ENCODE data around the gene NEDD8.

Gene NEDD8

GRCh38 chr14:24232121-24232644 lies at the start of gene NEDD8:
TSS of gene NEDD8 (minus strand) at chr14:24232367. CDS start at chr14:24232267, 100 bp downstream.
- peak; percentile 84 for DNase-seq

GRCh38 chr14:24281636-24282035 lies 49.5 kb upstream of the NEDD8 start:
- DNase-seq = no peak

- no peak for DNase-seq
Measured at GRCh38 chr14:24280797-24281460, 48.8 kb upstream of the NEDD8 start.

- DNase-seq = peak; percentile 28
Measured at GRCh38 chr14:24279301-24280186, 47.4 kb upstream of the NEDD8 start.

- no peak for DNase-seq
Measured at GRCh38 chr14:24278424-24278823, 46.3 kb upstream of the NEDD8 start.

DNA sequence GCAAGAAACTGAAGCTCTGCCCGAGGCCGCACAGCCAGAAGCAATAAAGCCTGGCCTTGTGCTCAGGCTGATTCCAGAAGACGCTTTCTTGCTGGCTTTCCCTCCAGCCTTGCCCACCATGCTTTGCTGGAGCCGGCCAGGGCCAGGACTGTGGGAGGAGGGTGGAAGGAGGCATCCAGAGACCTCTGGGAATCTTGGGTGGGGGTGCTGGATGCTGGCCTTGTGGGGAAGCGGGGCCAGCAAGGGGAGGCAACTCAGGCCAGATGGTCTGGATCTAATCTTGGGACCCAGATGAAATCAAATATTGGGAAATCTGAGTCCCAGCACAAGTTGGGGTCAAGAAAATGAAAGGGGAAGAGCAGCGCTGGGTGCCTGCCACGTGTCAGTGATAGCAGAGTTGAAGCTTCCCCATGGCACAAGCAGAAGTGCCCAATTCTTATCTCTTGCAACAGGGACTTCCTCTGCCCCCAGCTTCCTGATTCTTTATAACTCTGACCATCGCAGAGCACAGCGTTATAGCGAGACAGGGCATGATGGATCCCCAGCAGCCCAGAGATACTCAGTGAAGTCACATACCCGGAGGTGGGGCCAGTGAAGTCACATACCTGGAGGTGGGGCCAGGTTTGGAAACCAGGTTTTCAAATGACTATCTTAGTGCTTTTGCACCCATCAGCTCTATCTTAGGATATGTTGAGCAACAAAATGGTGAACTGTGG lies 45.6 kb upstream of the NEDD8 start:
- no peak for DNase-seq

DNA sequence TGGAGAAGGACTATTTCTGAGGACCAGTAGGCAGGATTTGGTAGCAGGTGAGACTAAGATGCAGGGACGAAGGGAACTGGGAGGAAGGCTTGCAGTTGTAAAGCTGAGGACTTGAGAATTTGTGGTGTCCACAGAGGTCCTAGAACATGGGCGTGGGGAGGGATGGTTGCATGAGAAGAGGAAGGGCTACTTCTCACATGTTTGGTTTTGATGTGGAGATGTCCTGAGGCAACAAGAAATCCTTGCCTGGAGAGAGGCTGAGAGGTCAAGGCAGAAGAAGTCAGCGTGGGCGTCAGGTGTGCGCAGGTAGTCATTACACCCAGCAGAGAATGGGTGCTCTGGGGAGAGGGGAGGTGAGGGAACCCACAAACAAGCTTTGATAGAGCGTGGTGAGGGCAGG lies 44.9 kb upstream of the NEDD8 start:
- DNase-seq = no peak

DNA sequence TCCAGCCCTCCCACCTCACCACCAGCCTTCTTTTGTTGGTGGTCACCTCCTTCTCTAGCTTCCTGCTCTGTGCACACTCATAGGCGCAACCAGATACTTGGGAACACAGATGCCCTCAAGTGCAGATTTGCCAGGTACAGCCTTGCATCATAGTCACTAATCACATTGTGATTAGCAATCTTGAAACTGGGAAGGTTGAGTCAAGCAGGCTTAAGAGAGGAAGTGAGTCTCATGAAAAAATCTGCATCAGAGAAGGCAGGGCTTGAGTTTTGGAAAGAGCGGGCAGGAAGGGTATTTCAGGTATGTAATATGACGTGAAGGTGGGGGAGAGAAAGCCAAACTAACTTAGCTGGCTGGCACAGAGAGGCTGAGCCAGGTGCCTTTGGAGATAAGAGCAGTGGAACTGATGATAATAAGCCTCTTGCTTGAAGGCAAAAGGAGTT lies 42.0 kb upstream of the NEDD8 start:
- DNase-seq = no peak

GRCh38 chr14:24273422-24273998 lies 41.3 kb upstream of the NEDD8 start:
- no peak for DNase-seq

- DNase-seq = no peak
Measured at GRCh38 chr14:24272467-24272866, 40.3 kb upstream of the NEDD8 start.

GRCh38 chr14:24271834-24272263 lies 39.7 kb upstream of the NEDD8 start:
- DNase-seq = no peak

DNA sequence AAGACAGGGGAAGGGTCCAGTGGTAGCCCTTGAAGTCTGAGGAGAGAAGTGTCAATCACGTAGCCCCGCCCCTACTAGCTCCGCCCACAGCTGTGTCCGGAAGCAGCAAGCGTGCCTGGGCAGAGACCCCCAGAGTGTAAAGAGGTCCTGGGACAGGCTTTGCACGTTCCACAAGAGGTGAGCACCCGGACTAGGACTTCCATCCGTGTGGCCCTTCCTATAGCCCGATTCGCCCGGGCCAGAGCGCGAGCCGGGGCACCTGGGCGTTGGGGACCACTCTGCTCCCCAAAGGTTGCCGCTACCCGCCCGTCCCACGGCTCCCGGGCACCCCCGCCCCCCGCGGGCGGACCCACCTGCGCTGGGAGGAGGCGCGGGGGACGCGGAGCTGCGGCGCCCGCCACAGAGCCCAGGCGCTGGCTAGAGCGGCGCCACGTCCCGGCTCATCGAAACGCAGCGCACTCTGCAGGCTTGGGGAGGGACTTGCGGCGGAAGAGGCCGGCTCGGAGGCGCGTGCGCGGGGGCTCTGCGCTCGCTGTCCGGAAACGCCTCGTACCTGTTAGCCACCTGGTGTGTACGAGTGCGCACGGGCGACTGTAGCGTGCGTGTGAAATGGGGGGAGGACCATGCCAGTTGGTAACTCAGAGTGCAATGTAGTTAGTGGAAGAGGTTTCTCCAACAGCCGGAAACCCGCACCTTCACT lies 39.1 kb upstream of the NEDD8 start, which contains the start of gene RABGGTA:
Gene RABGGTA, minus strand, starts transcription at position 464 of the 700 bp plus-strand sequence. CDS start 482 bp downstream, outside the sequence.
- peak; percentile 89 for DNase-seq

DNA sequence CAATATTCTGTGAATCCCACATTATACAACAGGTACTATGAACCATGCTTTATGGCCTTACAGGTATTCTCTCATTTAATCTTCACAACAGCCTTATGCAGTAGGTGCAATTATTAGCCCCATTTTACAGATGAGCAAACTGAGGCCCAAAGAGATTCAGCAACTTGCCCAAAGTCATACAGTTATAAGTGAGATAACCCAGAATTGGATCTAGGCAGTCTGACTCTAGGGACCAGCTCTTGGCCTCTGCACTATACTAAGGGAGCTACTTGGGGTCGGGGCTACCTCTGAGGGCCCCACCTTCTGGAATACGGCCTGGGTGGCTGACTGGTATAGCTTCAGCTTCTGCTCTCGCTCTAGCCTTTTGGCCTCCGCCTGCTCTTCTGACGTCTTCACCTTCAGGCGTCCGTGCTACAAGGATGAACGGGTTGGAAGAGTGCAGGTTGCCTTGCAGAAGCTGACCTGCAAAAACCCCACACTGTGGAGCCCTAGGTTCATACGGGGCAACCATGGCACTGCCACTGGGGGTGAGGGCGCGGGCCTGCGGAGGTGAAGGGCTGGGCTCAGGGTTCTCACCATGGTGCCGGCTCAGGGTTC lies 38.5 kb upstream of the NEDD8 start:
- DNase-seq = no peak

DNA sequence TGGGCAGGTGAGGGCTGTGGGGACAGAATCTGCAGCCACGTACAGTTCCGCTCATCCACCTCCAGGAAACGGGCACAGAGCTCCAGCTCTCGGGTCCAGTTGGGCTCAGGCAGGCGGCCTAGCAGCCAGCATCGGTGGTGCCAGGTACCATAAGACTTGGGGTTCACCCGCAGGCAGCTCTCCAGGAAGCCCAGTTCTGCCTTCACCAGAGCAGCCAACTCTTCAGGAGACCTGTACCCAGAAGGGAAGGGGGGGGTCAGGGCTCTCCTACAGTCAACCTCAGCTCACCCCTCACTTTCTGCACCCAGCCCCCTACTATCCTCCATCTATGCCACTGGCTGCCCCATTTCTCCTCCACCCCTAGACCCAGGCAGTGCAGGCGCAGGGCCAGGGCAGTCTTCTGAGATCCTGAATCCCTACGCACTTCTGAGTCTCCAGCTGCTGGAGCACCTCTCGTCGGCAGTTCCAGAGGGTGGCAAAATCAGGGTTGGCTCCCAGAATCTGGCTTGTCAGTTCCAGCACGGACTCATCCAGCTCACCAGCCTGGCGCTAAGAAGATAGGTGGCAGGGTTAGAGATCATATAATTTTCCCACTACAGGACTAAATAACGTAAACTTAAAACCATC lies 37.9 kb upstream of the NEDD8 start:
- no peak for DNase-seq

- DNase-seq = no peak
Measured at GRCh38 chr14:24269368-24269767, 37.2 kb upstream of the NEDD8 start.

- no peak for DNase-seq
Measured at GRCh38 chr14:24268225-24268624, 36.1 kb upstream of the NEDD8 start.

DNA sequence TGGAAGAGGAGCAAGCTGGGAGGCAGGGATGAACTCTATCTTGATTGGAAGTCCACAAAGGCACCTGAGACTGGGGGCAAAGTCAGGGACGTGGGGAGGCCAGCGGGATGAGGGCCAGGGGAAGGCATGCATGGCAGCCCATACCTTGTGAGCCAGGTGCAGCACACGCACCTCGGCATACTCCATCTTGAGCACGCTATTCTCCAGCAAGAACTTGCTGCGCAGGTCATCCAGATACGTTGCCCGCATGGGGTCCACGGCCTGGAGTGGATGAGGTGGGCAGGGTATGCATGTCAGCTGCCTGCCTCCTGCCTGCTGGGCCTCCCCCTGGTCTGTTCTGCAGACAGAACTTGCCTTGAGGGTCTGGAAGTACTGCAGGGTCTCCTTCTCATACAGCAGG lies 35.3 kb upstream of the NEDD8 start:
- DNase-seq = no peak

DNA sequence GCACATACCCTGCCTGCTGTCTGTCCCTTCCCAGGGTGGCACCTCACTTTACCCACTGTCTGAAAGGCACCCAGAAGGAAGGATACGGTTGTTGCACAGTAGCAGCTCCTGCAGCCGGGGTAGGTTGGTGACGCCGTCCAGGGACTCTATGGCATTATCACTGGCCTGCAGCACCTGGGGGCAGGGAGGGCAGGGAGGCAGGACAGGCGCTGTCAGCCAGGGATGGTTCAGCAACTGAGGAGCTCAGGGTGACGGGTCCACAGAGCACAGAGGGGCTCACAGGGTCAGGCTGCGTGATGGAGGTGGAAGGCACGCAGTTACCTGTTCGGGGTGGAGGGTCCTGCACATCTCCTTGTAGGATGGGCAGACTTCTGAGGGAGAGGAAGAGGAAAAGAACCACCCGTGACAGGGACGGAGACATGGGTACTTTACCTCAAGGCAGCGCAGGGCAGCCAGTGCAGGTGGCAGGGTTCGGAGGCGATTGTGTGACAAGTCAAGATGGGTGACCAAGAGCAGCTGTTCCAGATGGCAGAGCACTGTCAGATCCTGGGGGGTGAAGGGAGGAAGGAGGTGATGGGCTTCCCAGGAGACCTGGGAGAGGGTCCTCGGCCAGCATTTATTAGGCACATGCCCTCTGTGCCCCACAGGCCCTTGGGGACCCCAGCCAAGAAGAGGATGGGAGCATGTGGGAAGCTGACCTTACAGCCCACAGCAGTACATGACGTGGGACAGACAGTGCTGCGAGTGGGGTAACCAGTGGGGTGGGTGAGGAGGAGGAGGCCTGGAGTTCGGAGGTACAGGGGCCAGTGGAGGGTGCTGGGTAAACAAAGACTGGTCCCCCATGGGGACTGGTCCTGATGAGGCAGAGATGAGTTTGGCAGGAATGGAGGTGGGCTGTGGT lies 34.4 kb upstream of the NEDD8 start:
- no peak for DNase-seq

- no peak for DNase-seq
Measured at GRCh38 chr14:24264298-24264697, 32.1 kb upstream of the NEDD8 start.

GRCh38 chr14:24263848-24264247 lies 31.7 kb upstream of the NEDD8 start:
- no peak for DNase-seq
